DOHH2 (cell line): ENCODE data around the gene H6PD.

Source experiments
- CTCF ChIP-seq: fragments of 200-600 bp; sonication (generic); IDR thresholded peaks from one replicate; pipeline ENCODE4 v1.5.1; 2014; ENCODE audit warnings: antibody characterized with exemption, mild to moderate bottlenecking, low read depth, low read length; ENCODE audit not compliant: poor library complexity, severe bottlenecking
- EZH2phosphoT487 ChIP-seq: fragments of 200-600 bp; sonication (generic); IDR thresholded peaks from 2 replicates; pipeline ENCODE4 v1.6.1; 2017; ENCODE audit warnings: borderline replicate concordance, mild to moderate bottlenecking, antibody characterized with exemption, low read length, moderate library complexity, mixed read lengths

GRCh38 chr1:9284061-9284460 is 49.5 kb downstream of the H6PD start:
- no peak for TF ChIP-seq CTCF
- TF ChIP-seq EZH2phosphoT487 = no peak
